GM12878 (cell line): ENCODE measurements around the gene MTFR2. TPM values are rescaled to one million over a fixed set of nuclear protein-coding genes. Genes with fewer than 3 reads are reported as not detected.

Experiments
- ATAC-seq: fragments of 200-7000 bp; cut with Tn5 transposase; 3 replicates; pipeline ENCODE4 v1.9.1; 2020; ENCODE audit warnings: mild to moderate bottlenecking, moderate library complexity
- BruUV-seq: library from RNA; stranded (reverse); fragments of 400-500 nt; replicated peaks from 2 replicates; lab custom pipeline; 2021; lab: Mats Ljungman, UMichigan
- CTCF ChIA-PET: fragments of 300-600 bp; sonication (Branson Sonifier 250); formaldehyde crosslinking; extraction: SDS; loops from one replicate; lab custom pipeline; 2021; ENCODE audit warnings: inconsistent platforms; lab: Yijun Ruan, JAX
- POLR2A ChIA-PET: fragments of 350-600 bp; formaldehyde crosslinking; extraction: SDS; loops from one replicate; lab custom pipeline; 2021; ENCODE audit warnings: inconsistent platforms; lab: Charles Lee
- RAD21 ChIA-PET: fragments of 300-600 bp; sonication (Branson Sonifier 250); formaldehyde crosslinking; loops from one replicate; lab custom pipeline; 2023; ENCODE audit warnings: antibody characterized with exemption; ENCODE audit not compliant: unreplicated experiment; lab: Charles Lee
- SMC1A ChIA-PET: fragments of 300-600 bp; sonication (Branson Sonifier 250); formaldehyde crosslinking; loops from one replicate; lab custom pipeline; 2023; ENCODE audit not compliant: unreplicated experiment, uncharacterized antibody; lab: Charles Lee
- DNase-seq: peaks from one replicate; pipeline ENCODE4 v3.0.0-alpha.2; 2011; ENCODE audit warnings: low read depth, low spot score
- FAIRE-seq: peaks from 3 replicates; lab custom pipeline; 2011; peaks lifted over from hg19 to GRCh38; lab: Jason Lieb, UNC
- H2AFZ ChIP-seq: 2 replicates; pipeline ENCODE4 v1.6.0; 2011; ENCODE audit warnings: low read depth, low read length, control low read depth; ENCODE audit not compliant: control insufficient read depth
- H3K27ac ChIP-seq: 2 replicates; pipeline ENCODE4 v1.5.1; 2011; ENCODE audit warnings: control low read depth; ENCODE audit not compliant: control insufficient read depth, insufficient read depth
- H3K27me3 ChIP-seq, 2 experiments: replicated peaks in 1 of 2; 2 replicates each; pipeline versions ENCODE4 v1.6.0 to v1.6.1; 2011; ENCODE audit warnings: low read length in 1 of 2; ENCODE audit not compliant: control insufficient read depth in 2 of 2, insufficient read depth in 2 of 2
- H3K36me3 ChIP-seq, 2 experiments: 2 replicates each; pipeline ENCODE4 v1.5.1; 2011; ENCODE audit warnings: low read length in 1 of 2; ENCODE audit not compliant: control insufficient read depth in 2 of 2, insufficient read depth in 2 of 2
- H3K4me1 ChIP-seq: 2 replicates; pipeline ENCODE4 v1.6.1; 2011; ENCODE audit warnings: mild to moderate bottlenecking, low read length, moderate library complexity, mixed read lengths; ENCODE audit not compliant: control insufficient read depth, insufficient read depth
- H3K4me2 ChIP-seq: 2 replicates; pipeline ENCODE4 v1.6.0; 2011; ENCODE audit warnings: control low read depth; ENCODE audit not compliant: control insufficient read depth, insufficient read depth
- H3K4me3 ChIP-seq: fragments of 200-600 bp; sonication (generic); 2 replicates; pipeline ENCODE4 v1.5.1; 2016
- H3K79me2 ChIP-seq: 2 replicates; pipeline ENCODE4 v1.6.0; 2011; ENCODE audit warnings: low read length; ENCODE audit not compliant: control insufficient read depth, insufficient read depth
- H3K9ac ChIP-seq: 2 replicates; pipeline ENCODE4 v1.8.0; 2011; ENCODE audit warnings: low read length, control low read depth, mixed read lengths; ENCODE audit not compliant: control insufficient read depth, insufficient read depth
- H3K9me3 ChIP-seq: replicated peaks from 3 replicates; pipeline ENCODE4 v1.5.1; 2011; ENCODE audit warnings: mild to moderate bottlenecking, low read length; ENCODE audit not compliant: control insufficient read depth, insufficient read depth
- H4K20me1 ChIP-seq: 2 replicates; pipeline ENCODE4 v1.6.0; 2011; ENCODE audit not compliant: control insufficient read depth, insufficient read depth
- BCL11A ChIP-seq: IDR thresholded peaks from 2 replicates; pipeline ENCODE4 v1.6.1; 2011; ENCODE audit warnings: low read depth, low read length
- CREM ChIP-seq: IDR thresholded peaks from 2 replicates; pipeline ENCODE4 v1.6.1; 2014; ENCODE audit warnings: antibody characterized with exemption, low read depth
- DPF2 ChIP-seq: fragments of 450-650 bp; IDR thresholded peaks from 2 replicates; pipeline ENCODE4 v1.6.1; 2017; ENCODE audit warnings: mild to moderate bottlenecking
- FOXK2 ChIP-seq: fragments of 450-650 bp; IDR thresholded peaks from 2 replicates; pipeline ENCODE4 v1.6.1; 2017; ENCODE audit warnings: mild to moderate bottlenecking, moderate library complexity
- HDAC6 ChIP-seq: fragments of 200-600 bp; sonication (generic); IDR thresholded peaks from one replicate; pipeline ENCODE4 v1.8.0; 2017; ENCODE audit warnings: antibody characterized with exemption; ENCODE audit not compliant: unreplicated experiment
- POLR2AphosphoS2 ChIP-seq: IDR thresholded peaks from 2 replicates; pipeline ENCODE4 v1.6.1; 2011; ENCODE audit warnings: low read depth, mild to moderate bottlenecking, low read length, improper control_type of control experiment, moderate library complexity
- RAD21 ChIP-seq: IDR thresholded peaks from 2 replicates; pipeline ENCODE4 v1.6.1; 2011; ENCODE audit warnings: mild to moderate bottlenecking, low read depth, low read length, moderate library complexity; ENCODE audit not compliant: insufficient read depth
- RUNX3 ChIP-seq: IDR thresholded peaks from 2 replicates; pipeline ENCODE4 v1.6.1; 2012; ENCODE audit warnings: low read length, inconsistent platforms
- SMAD5 ChIP-seq: IDR thresholded peaks from 2 replicates; pipeline ENCODE4 v1.6.1; 2016; ENCODE audit warnings: antibody characterized with exemption, low read depth
- SMARCA5 ChIP-seq: fragments of 450-650 bp; IDR thresholded peaks from 2 replicates; pipeline ENCODE4 v1.6.1; 2017; ENCODE audit warnings: mild to moderate bottlenecking
- STAT1 ChIP-seq: fragments of 450-650 bp; conservative IDR thresholded peaks from 2 replicates; pipeline ENCODE4 v1.6.1; 2014; ENCODE audit warnings: antibody characterized with exemption, mild to moderate bottlenecking
- TBL1XR1 ChIP-seq: IDR thresholded peaks from 2 replicates; pipeline ENCODE4 v1.6.1; 2012; ENCODE audit warnings: low read depth, low read length, improper control_type of control experiment
- ZBED1 ChIP-seq: IDR thresholded peaks from 2 replicates; pipeline ENCODE4 v1.6.1; 2016; ENCODE audit warnings: borderline replicate concordance
- ZNF24 ChIP-seq: fragments of 450-650 bp; IDR thresholded peaks from 2 replicates; pipeline ENCODE4 v1.6.1; 2017; ENCODE audit warnings: antibody characterized with exemption, mild to moderate bottlenecking
- WGBS: methylation state at CpG from one replicate; pipeline ENCODE4 v1.1.6; 2016; ENCODE audit warnings: low lambda C conversion rate; ENCODE audit not compliant: insufficient replicate concordance, insufficient coverage; ENCODE audit errors: missing lambda C conversion rate; 5-methylcytosine and 5-hydroxymethylcytosine counted together
- in situ Hi-C: fragments of 300-500 bp; cut with MboI; formaldehyde crosslinking; loops from 9 replicates; pipeline ENCODE4 v1.14.3; 2018; ENCODE audit warnings: mixed read lengths
- intact Hi-C: fragments of 100-400 bp; cut with micrococcal nuclease; formaldehyde crosslinking; loops from one replicate; pipeline ENCODE4 v1.14.2; 2022; ENCODE audit not compliant: unreplicated experiment
- polyA plus RNA-seq, 11 experiments: library from polyadenylated mRNA; depleted of rRNA in 4 of 11; unstranded in 6 of 11; stranded (reverse) in 5 of 11; fragments of >200 nt; fragmentation: Nextera tagmentation in 4 of 11; fragmentation: Illumina TruSeq in 1 of 11; extraction: Ambion mirVana in 4 of 11; extraction: Trizol in 1 of 11; gene quantifications; 1 replicate in 1 of 11; 2 replicates in 10 of 11; pipeline versions ENCODE4 v1.2.1 to v1.2.3, GENCODE V29; 2011 to 2016; ENCODE audit warnings: inconsistent platforms in 2 of 11, missing spikeins in 2 of 11, low read depth in 1 of 11
- total RNA-seq, 4 experiments: library from RNA; depleted of rRNA in 3 of 4; stranded (reverse); fragments of >200 nt in 3 of 4; fragmentation: Illumina TruSeq in 1 of 4; extraction: Trizol in 1 of 4; gene quantifications; 2 replicates each; pipeline versions ENCODE4 v1.2.1 to v1.2.3, GENCODE V29; 2013 to 2021
- TF ChIP-seq, protein P1 (sequence below), 3 experiments: IDR thresholded peaks in 2 of 3; conservative IDR thresholded peaks in 1 of 3; 2 replicates each; pipeline ENCODE4 v1.5.1; 2011; ENCODE audit warnings: low read depth in 3 of 3, low read length in 3 of 3, mild to moderate bottlenecking in 3 of 3, control low read depth in 2 of 3, moderate library complexity in 2 of 3, inconsistent platforms in 1 of 3, mixed read lengths in 1 of 3; ENCODE audit not compliant: control insufficient read depth in 2 of 3, insufficient read depth in 1 of 3; ENCODE audit errors: extremely low read depth in 1 of 3
- TF ChIP-seq, protein P2 (sequence below): fragments of 450-650 bp; IDR thresholded peaks from 2 replicates; pipeline ENCODE4 v1.6.1; 2018; ENCODE audit warnings: mild to moderate bottlenecking, low read depth, moderate library complexity; ENCODE audit not compliant: partially characterized antibody

MTFR2 gene
- total and polyA plus RNA-seq, 10 of the 15 experiments (the other 5 are each of a cell fraction or from before 2014, with no cell fraction given), result 7.3 to 33.5 (median 25.3) TPM

DNA sequence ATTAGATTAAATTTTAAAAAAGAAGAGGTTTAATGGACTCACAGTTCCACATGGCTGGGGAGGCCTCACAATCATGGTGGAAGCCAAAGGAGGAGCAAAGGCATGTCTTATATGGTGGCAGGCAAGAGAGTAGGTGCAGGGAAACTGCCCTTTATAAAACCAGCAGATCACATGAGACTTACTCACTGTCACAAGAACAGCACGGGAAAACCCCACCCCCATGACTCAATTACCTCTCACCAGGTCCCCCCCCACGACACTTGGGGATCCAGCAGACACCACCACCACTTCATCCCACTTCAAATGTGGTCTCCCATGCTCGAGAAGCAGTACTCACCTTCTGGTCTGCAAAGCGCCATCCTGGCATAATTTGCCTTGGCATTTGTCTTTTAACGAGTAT is 24.6 kb downstream of the MTFR2 start:
- intact Hi-C loops (loop anchor here (5.0 kb wide), 2 partner anchors 183 to 688 kb away; no protein-coding TSS in a partner anchor), in situ Hi-C loops (loop anchor here (5.0 to 10.0 kb wide), 3 partner anchors 551 to 773 kb away; no protein-coding TSS in a partner anchor)
- no peak overlapping the region for H2AFZ ChIP-seq
- no peak overlapping the region for H3K4me3 ChIP-seq
- H3K9me3 ChIP-seq, result no peaks in the 10 kb centered on the region; the same call in 2 of the 3 replicates
- no peak for FAIRE-seq
- WGBS, result 34% methylated on average over 5 of the region's 5 CpGs
- ChIA-PET POLR2A (no interaction called here), RAD21 (interaction anchor here (1.0 to 1.8 kb wide), 4 partner anchors 65 to 769 kb away, joined by 3 to 18 read pairs (median 5); partner anchors contain the start of gene BCLAF1), SMC1A (interaction anchor here (0.6 to 2.3 kb wide), 10 partner anchors 9 to 775 kb away, joined by 3 to 25 read pairs (median 4); partner anchors contain the start of gene BCLAF1), CTCF (interaction anchor here (0.6 to 3.4 kb wide), 45 partner anchors 8 to 1169 kb away, joined by 3 to 50 read pairs (median 5); partner anchors contain the start of gene BCLAF1)
- no peak overlapping the region for H3K4me2 ChIP-seq
- no peaks in the 10 kb centered on the region for H4K20me1 ChIP-seq
- no peak overlapping the region for H3K9ac ChIP-seq
- H3K79me2 ChIP-seq, result no peaks in the 10 kb centered on the region
- H3K4me1 ChIP-seq, result peaks cover 9% of the 10 kb centered on the region; the same call in 1 of the 2 replicates
- no TSS peak for BruUV-seq
- ATAC-seq, result no peak; the same call in 2 of the 3 replicates
- H3K27ac ChIP-seq, result no peak overlapping the region
- no peaks in the 10 kb centered on the region; a peak in 1 of 4 replicates for H3K36me3 ChIP-seq
- TF ChIP-seq RUNX3 (no peak), BCL11A (no peak), ZNF24 (no peak), STAT1 (no peak), HDAC6 (no peak), FOXK2 (no peak), POLR2AphosphoS2 (no peak), SMARCA5 (no peak), TBL1XR1 (no peak), SMAD5 (no peak), RAD21 (no peak), ZBED1 (no peak), CREM (no peak), DPF2 (no peak)
- TF ChIP-seq, protein P1, sequence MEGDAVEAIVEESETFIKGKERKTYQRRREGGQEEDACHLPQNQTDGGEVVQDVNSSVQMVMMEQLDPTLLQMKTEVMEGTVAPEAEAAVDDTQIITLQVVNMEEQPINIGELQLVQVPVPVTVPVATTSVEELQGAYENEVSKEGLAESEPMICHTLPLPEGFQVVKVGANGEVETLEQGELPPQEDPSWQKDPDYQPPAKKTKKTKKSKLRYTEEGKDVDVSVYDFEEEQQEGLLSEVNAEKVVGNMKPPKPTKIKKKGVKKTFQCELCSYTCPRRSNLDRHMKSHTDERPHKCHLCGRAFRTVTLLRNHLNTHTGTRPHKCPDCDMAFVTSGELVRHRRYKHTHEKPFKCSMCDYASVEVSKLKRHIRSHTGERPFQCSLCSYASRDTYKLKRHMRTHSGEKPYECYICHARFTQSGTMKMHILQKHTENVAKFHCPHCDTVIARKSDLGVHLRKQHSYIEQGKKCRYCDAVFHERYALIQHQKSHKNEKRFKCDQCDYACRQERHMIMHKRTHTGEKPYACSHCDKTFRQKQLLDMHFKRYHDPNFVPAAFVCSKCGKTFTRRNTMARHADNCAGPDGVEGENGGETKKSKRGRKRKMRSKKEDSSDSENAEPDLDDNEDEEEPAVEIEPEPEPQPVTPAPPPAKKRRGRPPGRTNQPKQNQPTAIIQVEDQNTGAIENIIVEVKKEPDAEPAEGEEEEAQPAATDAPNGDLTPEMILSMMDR (IDR thresholded peaks at IDR 0.05 in 2 of 3, conservative IDR thresholded peaks at IDR 0.05 in 1 of 3; ENCODE audit: control insufficient read depth in 2 of 3, extremely low read depth in 1 of 3, insufficient read depth in 1 of 3, low read depth in 3 of 3, low read length in 3 of 3), result no peak
- TF ChIP-seq, protein P2, sequence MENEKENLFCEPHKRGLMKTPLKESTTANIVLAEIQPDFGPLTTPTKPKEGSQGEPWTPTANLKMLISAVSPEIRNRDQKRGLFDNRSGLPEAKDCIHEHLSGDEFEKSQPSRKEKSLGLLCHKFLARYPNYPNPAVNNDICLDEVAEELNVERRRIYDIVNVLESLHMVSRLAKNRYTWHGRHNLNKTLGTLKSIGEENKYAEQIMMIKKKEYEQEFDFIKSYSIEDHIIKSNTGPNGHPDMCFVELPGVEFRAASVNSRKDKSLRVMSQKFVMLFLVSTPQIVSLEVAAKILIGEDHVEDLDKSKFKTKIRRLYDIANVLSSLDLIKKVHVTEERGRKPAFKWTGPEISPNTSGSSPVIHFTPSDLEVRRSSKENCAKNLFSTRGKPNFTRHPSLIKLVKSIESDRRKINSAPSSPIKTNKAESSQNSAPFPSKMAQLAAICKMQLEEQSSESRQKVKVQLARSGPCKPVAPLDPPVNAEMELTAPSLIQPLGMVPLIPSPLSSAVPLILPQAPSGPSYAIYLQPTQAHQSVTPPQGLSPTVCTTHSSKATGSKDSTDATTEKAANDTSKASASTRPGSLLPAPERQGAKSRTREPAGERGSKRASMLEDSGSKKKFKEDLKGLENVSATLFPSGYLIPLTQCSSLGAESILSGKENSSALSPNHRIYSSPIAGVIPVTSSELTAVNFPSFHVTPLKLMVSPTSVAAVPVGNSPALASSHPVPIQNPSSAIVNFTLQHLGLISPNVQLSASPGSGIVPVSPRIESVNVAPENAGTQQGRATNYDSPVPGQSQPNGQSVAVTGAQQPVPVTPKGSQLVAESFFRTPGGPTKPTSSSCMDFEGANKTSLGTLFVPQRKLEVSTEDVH, result no peak
- H3K27me3 ChIP-seq, result no peaks in the 10 kb centered on the region
- no peak for DNase-seq
